ENCODE data around the gene OTOP2. TPM values are rescaled to one million over a fixed set of nuclear protein-coding genes. Genes with fewer than 3 reads are reported as not detected.

OTOP2 gene
- total and polyA plus RNA-seq, 2 of the 8 experiments (the other 6 are each of a cell fraction or from before 2014, with no cell fraction given): 0.23 TPM; not detected in 1

- peaks cover 13% of the 10 kb centered on the region; the same call in 1 of the 2 replicates for H3K23me2 ChIP-seq (ENCODE audit: low read depth, low read length)
- no peak overlapping the region for H3K23ac ChIP-seq (ENCODE audit: insufficient read length)
- H2BK15ac ChIP-seq (ENCODE audit: low read length): peak overlapping the region; percentile 7; the same call in 1 of the 2 replicates
- H3K18ac ChIP-seq (ENCODE audit: extremely low read depth, low read length): no peak overlapping the region; the same call in 1 of the 2 replicates
- no peak overlapping the region for H4K8ac ChIP-seq (ENCODE audit: extremely low read depth, insufficient read depth, low read length)
- H3K36me3 ChIP-seq (ENCODE audit: control insufficient read depth in 2 of 4, insufficient read depth in 4 of 4, low read length in 3 of 4): no peaks in the 10 kb centered on the region
- TF ChIP-seq ASH2L (IDR thresholded peaks at IDR 0.05; ENCODE audit: low read length) (peak; percentile 39), KDM5A (IDR thresholded peaks at IDR 0.05; ENCODE audit: low read length) (no peak)
- no peak overlapping the region for H2BK5ac ChIP-seq (ENCODE audit: low read depth, low read length)
- H4K91ac ChIP-seq (replicated peaks; ENCODE audit: insufficient read length, low read length): peak overlapping the region; percentile 89
- POLR2A ChIA-PET (ENCODE audit: partially characterized antibody): interaction anchor here (0.7 to 1.6 kb wide), 5 partner anchors 8 to 66 kb away, joined by 3 to 6 read pairs (median 5); partner anchors contain the start of gene MRPL58
- H2AFZ ChIP-seq (ENCODE audit: low read length): no peak overlapping the region
- 66% methylated on average over 4 of the region's 5 CpGs; no CpG with 5 or more reads in 1 of the 2 experiments for WGBS, 2 experiments (ENCODE audit: extremely low coverage in 1 of 2, insufficient coverage in 1 of 2, insufficient read length in 1 of 2, insufficient replicate concordance in 2 of 2, low coverage in 1 of 2, low lambda C conversion rate in 2 of 2, missing lambda C conversion rate in 1 of 2)
- H3K4me1 ChIP-seq (replicated peaks in 1 of 4; ENCODE audit: control insufficient read depth in 3 of 4, insufficient read depth in 4 of 4, low read length in 3 of 4): peaks cover 0 to 15% (median 10%) of the 10 kb centered on the region in 4 experiments; a peak in 6 of 7 replicates
- no peak overlapping the region for H2BK12ac ChIP-seq (ENCODE audit: low read depth, low read length)
- no peak overlapping the region for H2BK20ac ChIP-seq (ENCODE audit: low read length)
- no peak overlapping the region for H3K4me3 ChIP-seq (ENCODE audit: extremely low read depth in 1 of 4, insufficient read depth in 2 of 4, low read depth in 3 of 4, low read length in 4 of 4)
- H2AK5ac ChIP-seq (ENCODE audit: low read depth, low read length): no peak overlapping the region
- H3K14ac ChIP-seq (ENCODE audit: insufficient read length): no peak overlapping the region
- no peak overlapping the region for H3K56ac ChIP-seq (replicated peaks; ENCODE audit: insufficient read length, low read depth, low read length)
- H2BK120ac ChIP-seq (replicated peaks; ENCODE audit: low read depth, low read length): peak overlapping the region; percentile 64
- no peaks in the 10 kb centered on the region for H3K79me1 ChIP-seq (ENCODE audit: low read depth, low read length)
- CTCF ChIA-PET (ENCODE audit: partially characterized antibody): interaction anchor here (1.2 to 19.8 kb wide), 6 partner anchors 10 to 57 kb away, joined by 3 to 345 read pairs (median 7); partner anchors contain the start of genes MRPL58 and OTOP2
- no peak overlapping the region for H4K5ac ChIP-seq (ENCODE audit: insufficient read length, low read depth, low read length)
- DNase-seq (ENCODE audit: low read depth in 1 of 2, low spot score in 2 of 2): no peak
- H3K9ac ChIP-seq (replicated peaks in 1 of 4; ENCODE audit: extremely low read depth in 1 of 4, low read depth in 3 of 4, low read length in 3 of 4): no peak overlapping the region
- 0 out of 2 replicates have a peak overlapping the region, but pooled peaks have one; percentile 1 for H3K27ac ChIP-seq (ENCODE audit: low read depth, low read length)
- H3K4ac ChIP-seq (replicated peaks; ENCODE audit: insufficient read length, low read depth, low read length): no peak overlapping the region
- H3K27me3 ChIP-seq (replicated peaks in 1 of 4; ENCODE audit: control insufficient read depth in 3 of 4, extremely low read depth in 1 of 4, insufficient read depth in 3 of 4, low read length in 3 of 4): peaks cover 12 to 23% (median 21%) of the 10 kb centered on the region in 4 experiments
- peak overlapping the region; percentile 21 to 50; a peak in 2 of 4 replicates for H3K4me2 ChIP-seq (ENCODE audit: insufficient read depth in 1 of 2, low read depth in 2 of 2, low read length in 2 of 2)
- peaks cover 0 to 1% of the 10 kb centered on the region in 2 experiments for H4K20me1 ChIP-seq (replicated peaks in 1 of 2; ENCODE audit: control insufficient read depth in 1 of 2, insufficient read depth in 2 of 2, low read length in 2 of 2)
- H3K9me3 ChIP-seq (ENCODE audit: insufficient read depth in 2 of 2, low read depth in 1 of 2, low read length in 1 of 2): no peaks in the 10 kb centered on the region
- no peak for FAIRE-seq
- H3K79me2 ChIP-seq (ENCODE audit: control insufficient read depth in 1 of 2, insufficient read depth in 2 of 2, low read length in 2 of 2): no peaks in the 10 kb centered on the region
These were observed 44.3 kb downstream of the OTOP2 start for GRCh38 chr17:74968361-74968780.
